GM23338 (cell line): ENCODE data around the gene KDSR. TPM values are rescaled to one million over a fixed set of nuclear protein-coding genes. Genes with fewer than 3 reads are reported as not detected.

Source experiments
- ATAC-seq: fragments of 200-7000 bp; cut with Tn5 transposase; 3 replicates; pipeline ENCODE4 v1.9.1; 2020
- DNase-seq: peaks from one replicate; pipeline ENCODE4 v3.0.0-alpha.2; 2015; ENCODE audit warnings: low spot score
- H2AFZ ChIP-seq: fragments of 200-600 bp; sonication (generic); 2 replicates; pipeline ENCODE4 v1.8.0; 2016; ENCODE audit warnings: antibody characterized with exemption, mild to moderate bottlenecking, moderate library complexity
- H3F3A ChIP-seq: fragments of 200-600 bp; sonication (generic); replicated peaks from 2 replicates; pipeline ENCODE4 v1.8.0; 2017; ENCODE audit warnings: antibody characterized with exemption, mixed run types, low read depth
- H3K27ac ChIP-seq: fragments of 200-600 bp; sonication (generic); 2 replicates; pipeline ENCODE4 v1.6.1; 2016; ENCODE audit warnings: low read depth
- H3K27me3 ChIP-seq: fragments of 200-600 bp; sonication (generic); 2 replicates; pipeline ENCODE4 v1.8.0; 2016; ENCODE audit warnings: mild to moderate bottlenecking, mixed run types, moderate library complexity; ENCODE audit not compliant: insufficient read depth
- H3K36me3 ChIP-seq: fragments of 200-600 bp; sonication (generic); 2 replicates; pipeline ENCODE4 v1.8.0; 2016; ENCODE audit warnings: mild to moderate bottlenecking; ENCODE audit not compliant: insufficient read depth
- H3K4me1 ChIP-seq: fragments of 200-600 bp; sonication (generic); 2 replicates; pipeline ENCODE4 v1.8.0; 2016; ENCODE audit warnings: mild to moderate bottlenecking, moderate library complexity; ENCODE audit not compliant: insufficient read depth
- H3K4me2 ChIP-seq: fragments of 200-600 bp; sonication (generic); 2 replicates; pipeline ENCODE4 v1.7.1; 2017; ENCODE audit warnings: mixed run types
- H3K4me3 ChIP-seq: fragments of 200-600 bp; sonication (generic); 2 replicates; pipeline ENCODE4 v1.6.1; 2016; ENCODE audit warnings: mixed run types
- H3K79me2 ChIP-seq: fragments of 200-600 bp; sonication (generic); replicated peaks from 2 replicates; pipeline ENCODE4 v1.8.0; 2017; ENCODE audit warnings: mild to moderate bottlenecking; ENCODE audit not compliant: insufficient read depth
- H3K9me2 ChIP-seq: fragments of 200-600 bp; sonication (generic); 2 replicates; pipeline ENCODE4 v1.8.0; 2017; ENCODE audit not compliant: insufficient read depth
- H4K20me1 ChIP-seq: fragments of 200-600 bp; sonication (generic); replicated peaks from 2 replicates; pipeline ENCODE4 v1.8.0; 2017; ENCODE audit warnings: mild to moderate bottlenecking; ENCODE audit not compliant: insufficient read depth
- H3K27ac Mint-ChIP-seq: 2 replicates; pipeline ENCODE4 v1.8.0; 2020; ENCODE audit warnings: inconsistent platforms, mild to moderate bottlenecking, moderate library complexity, mixed read lengths
- H3K27me3 Mint-ChIP-seq: 3 replicates; pipeline ENCODE4 v1.8.0; 2022; ENCODE audit warnings: low read depth, mild to moderate bottlenecking, moderate library complexity, mixed read lengths, inconsistent platforms; ENCODE audit not compliant: insufficient read depth, poor library complexity
- H3K36me3 Mint-ChIP-seq: 3 replicates; pipeline ENCODE4 v1.8.0; 2021; ENCODE audit warnings: low read depth, mild to moderate bottlenecking, inconsistent platforms, moderate library complexity, mixed read lengths
- H3K4me1 Mint-ChIP-seq: 3 replicates; pipeline ENCODE4 v1.8.0; 2020; ENCODE audit warnings: mild to moderate bottlenecking, inconsistent platforms, mixed read lengths
- H3K4me3 Mint-ChIP-seq: 3 replicates; pipeline ENCODE4 v1.8.0; 2021; ENCODE audit warnings: moderate library complexity, mild to moderate bottlenecking, inconsistent platforms, mixed read lengths
- H3K9me3 Mint-ChIP-seq: 3 replicates; pipeline ENCODE4 v1.8.0; 2020; ENCODE audit warnings: moderate library complexity, mild to moderate bottlenecking, inconsistent platforms, mixed read lengths
- CREB1 ChIP-seq: fragments of 250-450 bp; sonication (Bioruptor Pico); IDR thresholded peaks from 2 replicates; pipeline ENCODE4 v1.5.0; 2020; ENCODE audit warnings: low read depth, mild to moderate bottlenecking, moderate library complexity
- CTCF ChIP-seq, 2 experiments: fragments of 200-600 bp in 1 of 2; sonication (generic) in 1 of 2; conservative IDR thresholded peaks; 2 replicates each; pipeline versions ENCODE4 v1.5.1 to v1.6.1; 2016 to 2017; ENCODE audit warnings: antibody characterized with exemption in 2 of 2, low read depth in 2 of 2, mild to moderate bottlenecking in 2 of 2, moderate library complexity in 1 of 2
- ETS1 ChIP-seq: IDR thresholded peaks from 2 replicates; pipeline ENCODE4 v1.6.1; 2016; ENCODE audit warnings: antibody characterized with exemption
- EZH2 ChIP-seq: fragments of 200-600 bp; sonication (generic); IDR thresholded peaks from one replicate; pipeline ENCODE4 v1.8.0; 2017; ENCODE audit warnings: antibody characterized with exemption, mild to moderate bottlenecking, low read depth; ENCODE audit not compliant: unreplicated experiment
- EZH2phosphoT487 ChIP-seq: fragments of 200-600 bp; sonication (generic); IDR thresholded peaks from one replicate; pipeline ENCODE4 v1.8.1; 2018; ENCODE audit warnings: antibody characterized with exemption; ENCODE audit not compliant: unreplicated experiment
- JUNB ChIP-seq: IDR thresholded peaks from one replicate; pipeline ENCODE4 v1.6.1; 2016; ENCODE audit warnings: antibody characterized with exemption; ENCODE audit not compliant: unreplicated experiment
- NANOG ChIP-seq: IDR thresholded peaks from 2 replicates; pipeline ENCODE4 v1.6.1; 2016; ENCODE audit warnings: antibody characterized with exemption, borderline replicate concordance
- POLR2AphosphoS5 ChIP-seq: IDR thresholded peaks from 2 replicates; pipeline ENCODE4 v1.6.1; 2016; ENCODE audit warnings: antibody characterized with exemption, low read depth
- STAT1 ChIP-seq: IDR thresholded peaks from one replicate; pipeline ENCODE4 v1.6.1; 2016; ENCODE audit warnings: antibody characterized with exemption; ENCODE audit not compliant: unreplicated experiment
- ZNF114 ChIP-seq: fragments of 250-450 bp; sonication (Bioruptor Pico); IDR thresholded peaks from 2 replicates; pipeline ENCODE4 v1.5.0; 2020; ENCODE audit warnings: mild to moderate bottlenecking, moderate library complexity
- ZNF331 ChIP-seq: fragments of 250-450 bp; sonication (Bioruptor Pico); IDR thresholded peaks from 2 replicates; pipeline ENCODE4 v1.5.0; 2020; ENCODE audit warnings: low read depth, mild to moderate bottlenecking, moderate library complexity
- ZNF462 ChIP-seq: fragments of 250-450 bp; sonication (Bioruptor Pico); IDR thresholded peaks from 2 replicates; pipeline ENCODE4 v1.5.0; 2020; ENCODE audit warnings: mild to moderate bottlenecking, moderate library complexity
- polyA plus RNA-seq: library from polyadenylated mRNA; unstranded; fragments of >200 nt; fragmentation: Nextera tagmentation; extraction: Ambion mirVana; gene quantifications from 2 replicates; pipeline ENCODE4 v1.2.1, GENCODE V29; 2016
- total RNA-seq: library from RNA; depleted of rRNA; stranded (reverse); fragments of >200 nt; shearing (Covaris generic); gene quantifications from 2 replicates; pipeline ENCODE4 v1.2.3, GENCODE V29; 2014
- TF ChIP-seq, protein P1 (sequence below): IDR thresholded peaks from one replicate; pipeline ENCODE4 v1.6.1; 2018; ENCODE audit warnings: antibody characterized with exemption; ENCODE audit not compliant: unreplicated experiment

The KDSR gene
- total and polyA plus RNA-seq, 2 experiments from 2014 or later, result 23.7 to 36.3 TPM

GRCh38 chr18:63314062-63314790 is 52.8 kb downstream of the KDSR start:
- Histone ChIP-seq H3K27me3 (peaks cover 28% of the 10 kb centered on the region), H3K4me3 (no peak overlapping the region), H3K4me1 (peaks cover 16% of the 10 kb centered on the region), H4K20me1 (no peaks in the 10 kb centered on the region), H3F3A (peaks cover 7% of the 10 kb centered on the region; the same call in 1 of the 2 replicates), H3K27ac (no peak overlapping the region), H3K4me2 (no peak overlapping the region), H2AFZ (no peak overlapping the region), H3K9me2 (no peaks in the 10 kb centered on the region), H3K36me3 (no peaks in the 10 kb centered on the region), H3K79me2 (no peaks in the 10 kb centered on the region)
- H3K27ac Mint-ChIP-seq, result no peak overlapping the region
- ATAC-seq (no peak), DNase-seq (no peak)
- peaks cover 12% of the 10 kb centered on the region for H3K4me1 Mint-ChIP-seq
- no peak for TF ChIP-seq EZH2
- TF ChIP-seq EZH2phosphoT487, result no peak
- no peak for TF ChIP-seq ETS1
- TF ChIP-seq CTCF (conservative IDR thresholded peaks at IDR 0.05; ENCODE audit: low read depth in 2 of 2), result no peak
- no peak for TF ChIP-seq STAT1
- TF ChIP-seq ZNF462 (CRISPR knock-in tag), result no peak
- TF ChIP-seq ZNF331 (CRISPR knock-in tag), result no peak
- no peak for TF ChIP-seq NANOG
- TF ChIP-seq, protein P1, sequence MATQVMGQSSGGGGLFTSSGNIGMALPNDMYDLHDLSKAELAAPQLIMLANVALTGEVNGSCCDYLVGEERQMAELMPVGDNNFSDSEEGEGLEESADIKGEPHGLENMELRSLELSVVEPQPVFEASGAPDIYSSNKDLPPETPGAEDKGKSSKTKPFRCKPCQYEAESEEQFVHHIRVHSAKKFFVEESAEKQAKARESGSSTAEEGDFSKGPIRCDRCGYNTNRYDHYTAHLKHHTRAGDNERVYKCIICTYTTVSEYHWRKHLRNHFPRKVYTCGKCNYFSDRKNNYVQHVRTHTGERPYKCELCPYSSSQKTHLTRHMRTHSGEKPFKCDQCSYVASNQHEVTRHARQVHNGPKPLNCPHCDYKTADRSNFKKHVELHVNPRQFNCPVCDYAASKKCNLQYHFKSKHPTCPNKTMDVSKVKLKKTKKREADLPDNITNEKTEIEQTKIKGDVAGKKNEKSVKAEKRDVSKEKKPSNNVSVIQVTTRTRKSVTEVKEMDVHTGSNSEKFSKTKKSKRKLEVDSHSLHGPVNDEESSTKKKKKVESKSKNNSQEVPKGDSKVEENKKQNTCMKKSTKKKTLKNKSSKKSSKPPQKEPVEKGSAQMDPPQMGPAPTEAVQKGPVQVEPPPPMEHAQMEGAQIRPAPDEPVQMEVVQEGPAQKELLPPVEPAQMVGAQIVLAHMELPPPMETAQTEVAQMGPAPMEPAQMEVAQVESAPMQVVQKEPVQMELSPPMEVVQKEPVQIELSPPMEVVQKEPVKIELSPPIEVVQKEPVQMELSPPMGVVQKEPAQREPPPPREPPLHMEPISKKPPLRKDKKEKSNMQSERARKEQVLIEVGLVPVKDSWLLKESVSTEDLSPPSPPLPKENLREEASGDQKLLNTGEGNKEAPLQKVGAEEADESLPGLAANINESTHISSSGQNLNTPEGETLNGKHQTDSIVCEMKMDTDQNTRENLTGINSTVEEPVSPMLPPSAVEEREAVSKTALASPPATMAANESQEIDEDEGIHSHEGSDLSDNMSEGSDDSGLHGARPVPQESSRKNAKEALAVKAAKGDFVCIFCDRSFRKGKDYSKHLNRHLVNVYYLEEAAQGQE, result no peak
- TF ChIP-seq CREB1 (CRISPR knock-in tag), result no peak
- no peak for TF ChIP-seq ZNF114
- TF ChIP-seq JUNB, result no peak
- no peak for TF ChIP-seq POLR2AphosphoS5
- H3K36me3 Mint-ChIP-seq, result no peaks in the 10 kb centered on the region; the same call in 2 of the 3 replicates
- H3K9me3 Mint-ChIP-seq, result no peaks in the 10 kb centered on the region
- peaks cover 17% of the 10 kb centered on the region for H3K27me3 Mint-ChIP-seq
- H3K4me3 Mint-ChIP-seq, result no peak overlapping the region
